MCF 10A (cell line): Measurements from ENCODE around the gene SYT14. TPM values are rescaled to one million over a fixed set of nuclear protein-coding genes. Genes with fewer than 3 reads are reported as not detected.

Source experiments
- BruUV-seq: library from RNA; stranded (reverse); fragments of 400-500 nt; replicated peaks from 2 replicates; lab custom pipeline; 2021; lab: Mats Ljungman, UMichigan
- CTCF ChIA-PET: fragments of 300-600 bp; sonication (Branson Sonifier 250); formaldehyde crosslinking; extraction: SDS; loops from one replicate; lab custom pipeline; 2021; ENCODE audit warnings: antibody characterized with exemption, inconsistent platforms; lab: Yijun Ruan, JAX
- POLR2A ChIA-PET: fragments of 300-600, 350-650 bp; sonication (Branson Sonifier 250); formaldehyde crosslinking; extraction: SDS; loops from one replicate; lab custom pipeline; 2020; ENCODE audit warnings: antibody characterized with exemption, inconsistent platforms; lab: Yijun Ruan, JAX
- DNase-seq: peaks from one replicate; pipeline ENCODE4 v3.0.0-alpha.2; 2018; ENCODE audit not compliant: unreplicated experiment
- H3K27ac Mint-ChIP-seq: one replicate; pipeline ENCODE4 v1.8.0; 2022; ENCODE audit warnings: mild to moderate bottlenecking, low read depth, mixed read lengths; ENCODE audit not compliant: unreplicated experiment
- H3K27me3 Mint-ChIP-seq: one replicate; pipeline ENCODE4 v1.8.0; 2022; ENCODE audit warnings: mixed read lengths; ENCODE audit not compliant: insufficient read depth, unreplicated experiment
- H3K36me3 Mint-ChIP-seq: one replicate; pipeline ENCODE4 v1.8.0; 2022; ENCODE audit warnings: mild to moderate bottlenecking, moderate library complexity, mixed read lengths; ENCODE audit not compliant: insufficient read depth, unreplicated experiment
- H3K4me1 Mint-ChIP-seq: one replicate; pipeline ENCODE4 v1.8.0; 2022; ENCODE audit warnings: mixed read lengths; ENCODE audit not compliant: insufficient read depth, unreplicated experiment
- H3K4me3 Mint-ChIP-seq: one replicate; pipeline ENCODE4 v1.8.0; 2022; ENCODE audit warnings: mild to moderate bottlenecking, moderate library complexity, mixed read lengths; ENCODE audit not compliant: unreplicated experiment
- H3K9me3 Mint-ChIP-seq: one replicate; pipeline ENCODE4 v1.8.0; 2022; ENCODE audit warnings: mixed read lengths; ENCODE audit not compliant: unreplicated experiment
- CTCF ChIP-seq: fragments of 200-600 bp; IDR thresholded peaks from one replicate; pipeline ENCODE4 v1.8.0; 2022; ENCODE audit warnings: antibody characterized with exemption, mild to moderate bottlenecking; ENCODE audit not compliant: unreplicated experiment
- intact Hi-C: fragments of 100-400 bp; cut with micrococcal nuclease; formaldehyde crosslinking; loops from 2 replicates; pipeline ENCODE4 v1.14.1; 2022
- total RNA-seq: library from RNA; stranded (reverse); gene quantifications from 2 replicates; pipeline ENCODE4 v1.2.3, GENCODE V29; 2022

Gene SYT14
- total RNA-seq, 1 experiment from 2014 or later = 0.79 TPM

GRCh38 chr1:210132582-210132981 is 194.6 kb downstream of the SYT14 start:
- no peak for TF ChIP-seq CTCF
- peak; percentile 69 for DNase-seq
- BruUV-seq = no TSS peak
- H3K27me3 Mint-ChIP-seq = peaks cover 42% of the 10 kb centered on the region
- CTCF ChIA-PET = interaction anchor here (0.5 to 3.3 kb wide), 9 partner anchors 12 to 286 kb away, joined by 3 to 20 read pairs (median 3); no protein-coding TSS in a partner anchor
- H3K9me3 Mint-ChIP-seq = no peaks in the 10 kb centered on the region
- POLR2A ChIA-PET = no interaction called here
- H3K4me1 Mint-ChIP-seq = no peaks in the 10 kb centered on the region
- no peak overlapping the region for H3K27ac Mint-ChIP-seq
- no peak overlapping the region for H3K4me3 Mint-ChIP-seq
- H3K36me3 Mint-ChIP-seq = no peaks in the 10 kb centered on the region
- intact Hi-C loops = no loop called here

GRCh38 chr1:210143465-210144062 is 205.5 kb downstream of the SYT14 start:
- no peaks in the 10 kb centered on the region for H3K9me3 Mint-ChIP-seq
- no TSS peak for BruUV-seq
- no peaks in the 10 kb centered on the region for H3K36me3 Mint-ChIP-seq
- DNase-seq = peak; percentile 89
- intact Hi-C loops = loop anchor here (1.0 to 10.0 kb wide), 7 partner anchors 91 to 991 kb away; partner anchors contain the start of genes KCNH1 and SERTAD4
- peak; percentile 91 for TF ChIP-seq CTCF
- CTCF ChIA-PET = interaction anchor here (0.6 to 8.5 kb wide), 60 partner anchors 9 to 1118 kb away, joined by 3 to 291 read pairs (median 4); no protein-coding TSS in a partner anchor
- no peak overlapping the region for H3K27ac Mint-ChIP-seq
- POLR2A ChIA-PET = interaction anchor here (0.6 to 1.9 kb wide), 6 partner anchors 14 to 231 kb away, joined by 3 to 9 read pairs (median 4); no protein-coding TSS in a partner anchor
- peaks cover 32% of the 10 kb centered on the region for H3K27me3 Mint-ChIP-seq
- no peaks in the 10 kb centered on the region for H3K4me1 Mint-ChIP-seq
- H3K4me3 Mint-ChIP-seq = no peak overlapping the region

- no peak overlapping the region for H3K4me3 Mint-ChIP-seq
- TF ChIP-seq CTCF = no peak
- H3K4me1 Mint-ChIP-seq = no peaks in the 10 kb centered on the region
- BruUV-seq = no TSS peak
- intact Hi-C loops = loop anchor here (5.0 to 10.0 kb wide), 3 partner anchors 90 to 990 kb away; partner anchors contain the start of genes KCNH1 and SERTAD4
- no peak overlapping the region for H3K27ac Mint-ChIP-seq
- H3K9me3 Mint-ChIP-seq = no peaks in the 10 kb centered on the region
- DNase-seq = peak; percentile 54
- H3K27me3 Mint-ChIP-seq = peaks cover 32% of the 10 kb centered on the region
- POLR2A ChIA-PET = interaction anchor here (1.1 to 1.9 kb wide), 2 partner anchors 160 to 229 kb away, joined by 3 to 4 read pairs; no protein-coding TSS in a partner anchor
- CTCF ChIA-PET = interaction anchor here (0.6 to 8.5 kb wide), 20 partner anchors 11 to 287 kb away, joined by 3 to 291 read pairs (median 6); no protein-coding TSS in a partner anchor
- no peaks in the 10 kb centered on the region for H3K36me3 Mint-ChIP-seq
Measured at GRCh38 chr1:210144736-210145135, 206.7 kb downstream of the SYT14 start.

- BruUV-seq = no TSS peak
- POLR2A ChIA-PET = no interaction called here
- Mint-ChIP-seq H3K9me3 (no peaks in the 10 kb centered on the region), H3K4me3 (no peak overlapping the region), H3K36me3 (no peaks in the 10 kb centered on the region), H3K27ac (no peak overlapping the region), H3K4me1 (peaks cover 6% of the 10 kb centered on the region), H3K27me3 (no peaks in the 10 kb centered on the region)
- no peak for DNase-seq
- CTCF ChIA-PET = interaction anchor here (0.5 to 5.0 kb wide), 9 partner anchors 10 to 256 kb away, joined by 3 to 36 read pairs (median 4); no protein-coding TSS in a partner anchor
- TF ChIP-seq CTCF = no peak
- intact Hi-C loops = no loop called here
Measured at GRCh38 chr1:210151052-210151672, 213.1 kb downstream of the SYT14 start.
